SH-SY5Y (cell line): ENCODE measurements around the gene SLC23A2.

Experiments used
- GATA2 ChIP-seq: IDR thresholded peaks from 2 replicates; pipeline ENCODE4 v1.6.1; 2011; ENCODE audit warnings: mild to moderate bottlenecking, low read depth, low read length
- GATA3 ChIP-seq: IDR thresholded peaks from 2 replicates; pipeline ENCODE4 v1.6.1; 2011; ENCODE audit warnings: low read depth, mild to moderate bottlenecking, low read length, moderate library complexity

Gene SLC23A2

DNA sequence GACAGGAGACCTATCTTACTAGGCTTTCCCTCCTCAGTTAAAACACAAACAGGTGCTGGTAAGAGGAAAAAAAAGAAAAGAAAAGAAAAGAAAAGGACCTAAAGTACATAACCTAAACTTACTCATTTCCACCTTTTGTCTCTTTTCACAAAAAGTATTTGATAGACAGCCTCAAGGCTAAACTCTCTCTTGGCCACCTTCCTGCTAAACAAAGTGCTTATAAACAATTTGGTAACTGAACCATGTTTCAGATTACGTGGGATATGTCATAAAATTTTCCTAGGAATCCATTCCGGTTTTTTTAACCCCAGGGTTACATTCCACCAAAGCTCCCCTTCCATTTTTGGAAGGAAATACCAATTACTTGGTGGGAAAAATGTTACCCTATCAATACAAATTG lies 170.6 kb downstream of the SLC23A2 start:
- TF ChIP-seq GATA3 (no peak), GATA2 (no peak)

DNA sequence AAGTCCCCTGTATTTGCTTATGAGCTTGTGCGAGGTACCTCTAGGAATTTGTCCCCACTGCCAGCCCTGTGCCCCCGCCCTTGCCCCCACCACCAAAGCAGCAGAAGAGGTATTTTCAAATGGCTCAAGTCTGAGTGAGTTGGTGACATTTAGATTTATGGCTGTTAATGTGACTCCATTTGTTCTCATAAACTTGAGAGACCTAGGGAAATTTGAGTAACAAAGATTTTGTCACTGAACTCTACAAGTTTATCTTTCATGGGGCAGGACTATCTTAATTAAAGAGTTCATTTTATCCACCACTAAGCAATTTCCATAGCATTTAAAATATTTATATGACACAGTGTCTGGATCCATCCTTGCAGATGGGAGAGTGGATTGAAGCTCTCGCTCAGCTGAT lies 171.1 kb downstream of the SLC23A2 start:
- TF ChIP-seq GATA3 = no peak
- no peak for TF ChIP-seq GATA2

DNA sequence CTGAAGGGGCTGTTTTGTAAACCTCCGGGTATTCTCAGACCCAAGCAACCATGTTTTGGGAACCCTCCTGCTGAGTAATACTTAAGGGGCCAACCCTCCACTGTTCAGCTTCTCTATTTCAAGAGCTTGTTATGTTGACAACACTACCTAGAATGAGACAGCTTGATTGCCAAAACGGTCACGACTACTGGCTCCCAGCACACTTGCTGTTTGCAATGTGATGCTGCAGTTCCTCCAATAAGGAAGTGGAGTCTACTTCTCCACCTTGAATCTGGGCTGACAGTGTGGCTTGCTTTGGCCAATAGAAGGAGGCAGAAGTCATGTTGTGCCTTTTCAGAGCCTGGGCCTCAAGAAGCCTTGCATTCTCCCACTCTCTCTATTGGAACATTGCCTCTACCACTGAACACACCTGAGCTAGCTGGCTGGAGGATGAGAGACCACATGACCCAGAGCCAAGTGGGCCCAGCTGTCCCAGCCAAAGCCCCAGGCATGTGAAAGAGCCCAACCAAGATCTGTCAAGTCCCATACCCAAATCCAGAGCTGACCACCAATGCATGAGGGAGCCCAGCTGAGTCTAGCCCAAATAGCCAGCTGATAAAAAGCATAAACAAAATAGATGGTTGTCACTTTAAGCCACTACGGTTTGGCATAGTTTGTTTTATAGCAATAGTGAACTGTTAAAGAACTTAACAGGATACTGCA lies 171.6 kb downstream of the SLC23A2 start:
- TF ChIP-seq GATA3 (no peak), GATA2 (no peak)

DNA sequence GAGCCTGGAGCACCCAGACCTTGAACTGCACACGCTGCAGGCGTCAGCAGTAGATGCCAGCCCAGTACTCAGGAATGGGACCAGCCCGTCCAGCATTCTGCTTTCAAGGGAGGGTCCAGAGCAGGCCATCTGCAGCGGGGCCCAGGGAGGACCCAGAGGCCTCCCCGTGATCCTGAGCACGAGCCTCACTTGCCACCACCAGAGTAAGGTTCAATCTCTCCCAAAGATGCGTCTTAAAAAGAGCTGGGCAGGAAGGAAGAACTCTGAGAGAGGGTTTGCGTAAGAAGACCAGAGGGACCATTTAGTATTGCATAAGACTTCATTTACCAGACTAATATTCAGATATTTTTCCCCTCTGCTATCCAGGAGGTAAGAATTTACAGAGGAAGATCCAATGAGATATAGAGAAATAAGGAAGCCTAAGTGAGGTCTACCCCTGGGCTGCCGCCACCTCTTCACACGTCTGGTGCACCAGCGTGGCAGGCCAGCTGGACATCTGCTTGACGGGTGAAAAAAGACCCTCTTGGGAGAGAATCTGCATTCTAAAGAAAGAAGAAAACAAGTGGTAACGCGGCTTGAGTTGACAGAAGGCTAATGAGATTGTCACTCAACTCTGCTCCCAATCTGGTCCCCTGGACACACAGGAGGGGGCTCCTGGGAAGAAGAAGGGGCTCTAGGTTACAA lies 172.3 kb downstream of the SLC23A2 start:
- TF ChIP-seq GATA3 = no peak
- no peak for TF ChIP-seq GATA2

DNA sequence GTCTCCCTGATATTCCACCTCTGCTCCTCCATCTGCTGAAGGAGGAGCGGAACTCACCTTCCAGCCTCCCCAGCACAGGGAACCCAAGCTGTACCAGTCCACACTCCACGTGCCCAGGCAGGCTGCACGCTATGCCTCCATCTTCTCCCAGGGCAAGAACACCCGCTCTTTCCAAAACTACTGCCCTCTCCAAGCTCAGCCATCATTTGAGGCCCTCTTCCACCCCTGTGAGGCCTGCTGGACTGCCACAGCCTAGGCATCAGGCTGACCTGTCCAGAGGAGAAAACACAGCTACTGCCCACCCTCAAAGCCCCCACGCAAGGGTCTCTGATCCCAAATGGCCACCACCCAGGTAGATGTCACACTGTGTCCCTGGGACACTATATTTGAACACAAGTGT lies 179.7 kb downstream of the SLC23A2 start:
- TF ChIP-seq GATA2 (no peak), GATA3 (no peak)

- TF ChIP-seq GATA2 = no peak
- no peak for TF ChIP-seq GATA3
These were observed 180.3 kb downstream of the SLC23A2 start for GRCh38 chr20:4820806-4821518.

DNA sequence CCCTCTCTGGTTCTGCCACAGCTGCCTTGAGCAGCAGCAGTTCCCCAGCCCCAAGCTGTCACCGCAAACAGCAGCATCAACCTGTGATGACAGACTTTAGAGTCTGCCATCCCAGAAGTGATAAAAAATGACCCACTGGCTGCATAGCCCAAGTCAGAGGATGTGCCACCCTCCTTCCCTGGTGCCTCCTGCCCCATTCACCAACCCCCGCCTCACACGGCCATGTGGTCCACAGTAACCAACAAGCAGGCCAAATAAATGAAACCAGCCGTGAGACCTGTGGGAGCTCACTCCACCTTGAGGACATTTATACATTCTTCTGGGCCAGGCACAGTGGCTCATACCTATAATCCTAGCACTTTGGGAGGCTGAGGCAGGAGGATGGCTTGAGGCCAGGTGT lies 181.4 kb downstream of the SLC23A2 start:
- TF ChIP-seq GATA3 (no peak), GATA2 (no peak)

- TF ChIP-seq GATA3 (no peak), GATA2 (no peak)
These were observed 184.1 kb downstream of the SLC23A2 start for GRCh38 chr20:4817230-4817671.

- no peak for TF ChIP-seq GATA2
- no peak for TF ChIP-seq GATA3
These were observed 185.7 kb downstream of the SLC23A2 start for GRCh38 chr20:4815628-4816027.

DNA sequence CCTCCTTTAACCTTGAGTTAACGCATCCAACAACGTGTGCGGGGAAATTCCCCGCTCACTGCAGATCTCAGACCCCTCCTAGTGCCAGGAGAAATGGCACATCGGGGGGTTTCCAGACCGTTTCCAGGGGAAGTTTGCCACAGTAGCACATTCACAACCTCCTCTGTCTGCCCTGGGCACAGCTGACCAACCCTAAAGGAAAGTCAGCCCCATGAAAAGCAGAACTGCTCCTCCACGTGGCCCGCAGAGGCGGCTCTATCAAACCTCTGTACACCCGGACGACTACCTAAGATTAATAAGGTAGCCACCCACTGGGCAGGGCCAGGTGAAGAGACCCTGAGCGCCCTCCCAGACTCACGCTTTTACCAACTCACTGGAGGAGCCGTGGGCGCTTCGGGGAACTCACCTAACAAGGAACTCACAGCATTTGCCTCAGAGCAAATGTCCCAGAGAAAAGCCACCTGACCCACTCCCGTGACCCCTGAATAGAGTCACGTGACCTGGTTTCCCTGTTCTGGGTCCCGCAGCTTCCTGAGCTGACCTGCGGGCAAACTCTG lies 186.5 kb downstream of the SLC23A2 start:
- TF ChIP-seq GATA3 (no peak), GATA2 (no peak)

DNA sequence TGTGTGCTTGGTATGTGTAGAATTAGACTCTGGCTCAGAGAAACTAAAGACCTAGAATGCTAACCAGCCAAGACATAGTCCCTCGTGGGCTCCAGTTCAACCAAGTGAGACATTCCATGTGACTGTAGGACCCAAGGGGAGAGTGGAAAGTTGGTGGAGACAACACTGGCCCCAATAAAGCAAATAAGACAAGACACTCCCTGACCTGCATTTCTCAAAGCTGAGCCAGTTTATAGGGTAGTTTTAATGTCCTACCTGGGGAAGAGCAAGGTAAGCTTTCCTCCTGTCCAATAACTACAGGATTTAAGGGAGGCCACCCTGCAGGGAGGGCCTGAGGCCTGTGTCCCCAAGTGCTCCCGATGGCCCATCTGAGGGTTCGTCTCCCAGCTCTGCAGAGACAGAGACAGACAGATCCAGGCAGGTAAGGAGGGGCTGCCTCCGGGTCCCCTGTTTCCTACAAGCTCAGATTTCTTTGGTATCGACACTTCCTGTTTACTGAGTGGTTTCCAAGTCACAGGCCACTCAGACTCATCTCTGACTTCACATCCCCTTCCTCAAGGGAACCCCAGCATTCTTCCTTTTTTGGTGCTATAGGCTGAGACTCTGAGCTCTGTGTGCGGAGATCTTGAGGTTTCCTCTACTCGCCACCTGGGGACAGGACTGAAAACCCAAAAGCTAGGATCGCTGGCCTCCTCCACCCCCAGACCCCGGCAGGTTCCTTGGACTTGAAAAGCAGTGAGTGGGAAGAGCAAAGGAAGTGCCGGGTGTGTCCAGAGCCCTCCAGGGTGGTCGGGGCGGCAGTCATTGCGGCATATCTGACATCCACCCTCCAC lies 187.2 kb downstream of the SLC23A2 start:
- TF ChIP-seq GATA3 = no peak
- no peak for TF ChIP-seq GATA2

GRCh38 chr20:4813076-4813862 lies 188.0 kb downstream of the SLC23A2 start:
- TF ChIP-seq GATA3 (no peak), GATA2 (no peak)

DNA sequence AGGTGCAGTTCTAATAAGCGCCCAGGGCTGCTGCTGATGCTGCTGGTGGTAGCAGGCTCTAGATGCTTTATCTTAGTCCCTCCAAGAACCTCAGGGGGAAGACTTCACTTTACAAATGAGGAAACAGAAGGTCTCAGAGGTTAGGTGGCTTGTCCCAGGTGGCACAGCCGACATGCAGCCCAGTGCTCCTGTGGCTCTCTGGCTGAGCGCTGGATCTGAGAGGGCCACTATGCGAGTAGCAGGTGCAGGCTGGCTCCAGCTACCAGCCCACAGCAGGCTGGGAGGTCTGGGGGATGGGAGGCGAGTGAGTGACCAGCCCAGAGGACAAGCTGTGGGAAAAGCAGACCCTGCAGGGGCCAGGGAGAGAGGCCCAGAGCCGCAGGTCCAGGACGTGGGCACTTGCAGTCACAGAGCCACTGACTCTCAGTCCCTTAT lies 188.7 kb downstream of the SLC23A2 start:
- no peak for TF ChIP-seq GATA2
- no peak for TF ChIP-seq GATA3
